Measurements from ENCODE around the gene NSD2.

- TF ChIP-seq CTCF (IDR thresholded peaks at IDR 0.05; ENCODE audit: poor library complexity, severe bottlenecking) (no peak), EP300 (conservative IDR thresholded peaks at IDR 0.05; ENCODE audit: poor library complexity, severe bottlenecking) (no peak), EZH2 (IDR thresholded peaks at IDR 0.05; ENCODE audit: borderline replicate concordance, insufficient read depth, low read length, poor library complexity, severe bottlenecking) (no peak), MXI1 (conservative IDR thresholded peaks at IDR 0.05; ENCODE audit: poor library complexity, severe bottlenecking) (no peak), POLR2AphosphoS5 (IDR thresholded peaks at IDR 0.05) (no peak), REST (IDR thresholded peaks at IDR 0.05; ENCODE audit: borderline replicate concordance) (no peak), RAD21 (conservative IDR thresholded peaks at IDR 0.05) (no peak)
These were observed 11.8 kb upstream of the NSD2 start for GRCh38 chr4:1859389-1859753.
